Prostate gland (tissue), 2 donors: ENCODE results near the gene FAM111B. TPM values are rescaled to one million over a fixed set of nuclear protein-coding genes. Genes with fewer than 3 reads are reported as not detected.
"Not testable (repeated sequence)": the region's sequence is repeated elsewhere in the genome, so short reads cannot be mapped to it uniquely, and the experiment has no call there.

Experiments used
- DNase-seq: peaks from one replicate; pipeline ENCODE4 v3.0.0-alpha.2; 2019; ENCODE audit warnings: low spot score
- H3K27ac ChIP-seq, 2 donors: fragments of 200-600 bp; sonication (generic); 2 replicates each; pipeline ENCODE4 v1.5.1; 2017 to 2019
- H3K27me3 ChIP-seq: fragments of 200-600 bp; sonication (generic); replicated peaks from 2 replicates; pipeline ENCODE4 v1.5.1; 2019; ENCODE audit not compliant: insufficient read depth
- H3K36me3 ChIP-seq, 2 donors: fragments of 200-600 bp; sonication (generic); 1 replicate in 1 of 2; 2 replicates in 1 of 2; pipeline versions ENCODE4 v1.5.1 to v1.8.1; 2017 to 2019
- H3K4me1 ChIP-seq: fragments of 200-600 bp; sonication (generic); replicated peaks from 2 replicates; pipeline ENCODE4 v1.5.1; 2019
- H3K4me3 ChIP-seq, 2 donors: fragments of 200-600 bp; sonication (generic); 2 replicates each; pipeline ENCODE4 v1.5.1; 2017 to 2019
- H3K9me3 ChIP-seq: fragments of 200-600 bp; sonication (generic); 2 replicates; pipeline ENCODE4 v1.5.1; 2017
- CTCF ChIP-seq, 4 experiments: fragments of 200-600 bp in 2 of 4; fragments of 450-650 bp in 2 of 4; sonication (generic) in 2 of 4; IDR thresholded peaks; 1 replicate in 3 of 4; 2 replicates in 1 of 4; pipeline ENCODE4 v1.5.1; 2016 to 2019; ENCODE audit warnings: antibody characterized with exemption in 4 of 4, mild to moderate bottlenecking in 2 of 4, moderate library complexity in 2 of 4
- POLR2A ChIP-seq: fragments of 450-650 bp; IDR thresholded peaks from one replicate; pipeline ENCODE4 v1.6.1; 2016; ENCODE audit warnings: antibody characterized with exemption, mild to moderate bottlenecking
- POLR2AphosphoS5 ChIP-seq: sonication (generic); formaldehyde crosslinking; IDR thresholded peaks from one replicate; pipeline ENCODE4 v1.6.1; 2017; ENCODE audit warnings: antibody characterized with exemption
- WGBS: methylation state at CpG from one replicate; pipeline ENCODE4 v1.1.5; 2018; 5-methylcytosine and 5-hydroxymethylcytosine counted together
- intact Hi-C: fragments of 100-400 bp; cut with DNase I; formaldehyde crosslinking; loops from one replicate; pipeline ENCODE4 v1.14.2; 2022
- total RNA-seq, 2 donors: library from RNA; depleted of rRNA; stranded (reverse); fragments of >200 nt; gene quantifications; one replicate each; pipeline ENCODE4 v1.1.0, GENCODE V29; 2016

The FAM111B gene, protein sequence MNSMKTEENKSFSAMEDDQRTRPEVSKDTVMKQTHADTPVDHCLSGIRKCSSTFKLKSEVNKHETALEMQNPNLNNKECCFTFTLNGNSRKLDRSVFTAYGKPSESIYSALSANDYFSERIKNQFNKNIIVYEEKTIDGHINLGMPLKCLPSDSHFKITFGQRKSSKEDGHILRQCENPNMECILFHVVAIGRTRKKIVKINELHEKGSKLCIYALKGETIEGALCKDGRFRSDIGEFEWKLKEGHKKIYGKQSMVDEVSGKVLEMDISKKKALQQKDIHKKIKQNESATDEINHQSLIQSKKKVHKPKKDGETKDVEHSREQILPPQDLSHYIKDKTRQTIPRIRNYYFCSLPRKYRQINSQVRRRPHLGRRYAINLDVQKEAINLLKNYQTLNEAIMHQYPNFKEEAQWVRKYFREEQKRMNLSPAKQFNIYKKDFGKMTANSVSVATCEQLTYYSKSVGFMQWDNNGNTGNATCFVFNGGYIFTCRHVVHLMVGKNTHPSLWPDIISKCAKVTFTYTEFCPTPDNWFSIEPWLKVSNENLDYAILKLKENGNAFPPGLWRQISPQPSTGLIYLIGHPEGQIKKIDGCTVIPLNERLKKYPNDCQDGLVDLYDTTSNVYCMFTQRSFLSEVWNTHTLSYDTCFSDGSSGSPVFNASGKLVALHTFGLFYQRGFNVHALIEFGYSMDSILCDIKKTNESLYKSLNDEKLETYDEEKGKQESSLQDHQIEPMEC
- total RNA-seq = 1 to 10 TPM in 1 of 2 donors, under 1 TPM in 1; 0.62 to 1.4 TPM

DNA sequence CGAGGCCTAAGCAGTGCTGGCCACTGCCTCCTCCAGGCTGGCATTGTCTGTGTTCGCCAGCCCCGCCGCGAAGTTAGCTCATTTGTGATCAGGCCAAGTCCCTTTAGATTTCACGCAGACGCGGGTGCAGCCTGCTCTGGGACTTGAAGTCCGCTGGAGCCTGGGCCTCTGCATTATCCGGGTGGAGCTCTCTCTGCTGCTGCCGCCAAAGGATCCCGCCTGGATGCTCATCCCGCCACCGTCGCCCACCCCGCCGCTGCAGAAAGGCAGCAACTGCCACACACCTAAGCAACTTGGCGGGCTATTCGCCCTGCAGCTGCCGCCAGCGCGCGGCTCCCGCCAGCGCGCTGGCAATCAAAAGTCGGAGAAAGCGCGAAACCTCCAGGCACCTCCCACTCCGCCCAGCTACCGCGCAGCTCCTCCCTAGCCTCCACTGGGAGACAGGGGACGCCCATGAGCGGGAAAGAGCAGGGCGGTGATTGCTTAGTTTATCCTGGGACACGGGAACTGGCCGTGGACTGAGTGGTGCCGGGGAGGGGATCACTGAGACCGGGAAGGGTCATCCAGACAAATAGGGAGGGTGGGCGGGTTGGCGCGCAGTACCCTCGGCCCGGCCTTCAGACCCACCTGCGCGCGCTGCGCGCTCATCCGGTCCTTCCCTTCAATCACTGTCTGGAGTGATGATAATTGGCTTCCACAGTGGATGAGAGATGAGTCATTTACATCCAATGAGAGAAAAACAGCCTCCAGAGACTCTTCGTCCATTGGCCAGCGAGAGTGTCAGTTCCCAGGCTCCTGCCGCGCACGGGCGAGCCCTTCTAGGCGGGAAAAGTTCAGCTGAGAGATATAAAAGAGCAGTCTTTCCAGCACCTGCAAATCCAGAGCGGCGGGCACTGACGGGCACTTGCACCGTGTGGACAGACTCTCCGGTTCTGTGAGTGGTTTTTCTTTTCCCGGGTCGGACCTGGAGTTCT is at the start of gene FAM111B:
FAM111B (plus strand) TSS at position 875 of the 974 bp plus-strand sequence. CDS start 2,389 bp downstream, outside the sequence.
- DNase-seq = peak; percentile 93
- under 1% methylated on average over 64 of the region's 64 CpGs for WGBS
- peak within 1 kb of the TSS; percentile 40 to 44 for H3K4me3 ChIP-seq
- no peaks in the 10 kb centered on the region for H3K9me3 ChIP-seq
- H3K27ac ChIP-seq = peak within 1 kb of the TSS; percentile 67 to 76
- H3K27me3 ChIP-seq = no peaks in the 10 kb centered on the region
- H3K36me3 ChIP-seq = no peaks in the 10 kb centered on the region
- H3K4me1 ChIP-seq = peaks cover 5% of the 10 kb centered on the region
- intact Hi-C loops = no loop called here
- no peak for TF ChIP-seq POLR2A
- TF ChIP-seq POLR2AphosphoS5 = peak; percentile 69
- peak in 1 of 4 experiments; percentile 20 for TF ChIP-seq CTCF (IDR thresholded peaks at IDR 0.05)

GRCh38 chr11:59058120-59059033 is 48.7 kb upstream of the FAM111B start:
- Histone ChIP-seq H3K27ac (peak overlapping the region in 1 of 2 donors; percentile 8), H3K4me3 (peak overlapping the region; percentile 29 to 37)
- H3K4me1 ChIP-seq, H3K9me3 ChIP-seq, intact Hi-C loops, H3K27me3 ChIP-seq, H3K36me3 ChIP-seq: not testable (repeated sequence)
- peak; percentile 79 for DNase-seq
- 5% methylated on average over 27 of the region's 27 CpGs for WGBS
- peak; percentile 86 for TF ChIP-seq POLR2AphosphoS5
- TF ChIP-seq CTCF (IDR thresholded peaks at IDR 0.05) = peak; percentile 26 to 95 (median 90)

- WGBS = 43% methylated on average over 3 of the region's 3 CpGs
- H3K36me3 ChIP-seq, intact Hi-C loops: not testable (repeated sequence)
Observed at GRCh38 chr11:59060096-59060495, 46.9 kb upstream of the FAM111B start.

DNA sequence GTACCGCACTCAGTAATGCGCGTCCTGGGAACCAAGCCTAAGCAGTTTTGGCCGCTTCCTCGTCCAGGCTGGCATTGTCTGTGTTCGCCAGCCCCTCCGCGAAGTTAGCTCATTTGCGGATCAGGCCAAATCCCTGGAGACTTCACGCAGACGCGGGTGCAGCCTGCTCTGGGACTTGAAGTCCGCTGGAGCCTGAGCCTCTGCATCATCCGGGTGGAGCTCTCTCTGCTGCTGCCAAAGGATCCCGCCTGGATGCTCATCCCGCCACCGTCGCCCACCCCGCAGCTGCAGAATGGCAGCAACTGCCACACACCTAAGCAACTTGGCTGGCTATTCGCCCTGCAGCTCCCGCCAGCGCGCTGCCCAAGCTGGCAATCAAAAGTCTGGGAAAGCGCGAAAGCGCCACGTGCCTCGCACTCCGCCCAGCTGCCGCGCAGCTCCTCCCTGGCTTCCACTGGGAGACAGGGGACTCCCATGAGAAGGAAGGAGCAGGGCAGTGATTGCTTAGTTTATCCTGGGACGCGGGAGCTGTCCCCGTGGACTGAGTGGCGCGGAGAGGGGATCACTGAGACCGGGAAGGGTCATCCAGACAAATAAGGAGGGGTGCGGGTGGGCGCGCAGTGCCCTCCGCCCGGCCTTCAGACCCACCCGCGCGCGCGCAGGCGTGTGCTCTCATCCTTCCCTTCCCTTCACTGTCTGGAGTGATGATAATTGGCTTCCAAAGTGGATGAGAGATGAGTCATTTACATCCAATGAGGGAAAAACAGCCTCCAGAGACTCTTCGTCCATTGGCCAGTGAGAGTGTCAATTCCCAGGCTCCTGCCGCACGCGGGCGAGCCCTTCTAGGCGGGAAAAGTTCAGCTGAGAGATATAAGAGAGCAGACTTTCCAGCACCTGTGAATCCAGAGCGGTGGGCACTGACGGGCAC is 44.2 kb upstream of the FAM111B start:
- no peaks in the 10 kb centered on the region for H3K27me3 ChIP-seq
- TF ChIP-seq CTCF (IDR thresholded peaks at IDR 0.05) = no peak
- TF ChIP-seq POLR2A = no peak
- no peak for TF ChIP-seq POLR2AphosphoS5
- 38% methylated on average over 56 of the region's 56 CpGs for WGBS
- DNase-seq = no peak
- H3K36me3 ChIP-seq = no peaks in the 10 kb centered on the region
- H3K4me1 ChIP-seq = no peaks in the 10 kb centered on the region
- no peak overlapping the region for H3K4me3 ChIP-seq
- intact Hi-C loops = no loop called here
- no peaks in the 10 kb centered on the region for H3K9me3 ChIP-seq
- H3K27ac ChIP-seq = no peak overlapping the region

More at GRCh38 chr11:59060096-59060495, 46.9 kb upstream of the FAM111B start:
- not testable (repeated sequence) for H3K9me3 ChIP-seq, H3K27ac ChIP-seq, H3K4me3 ChIP-seq, H3K4me1 ChIP-seq, H3K27me3 ChIP-seq, DNase-seq

GRCh38 chr11:59063996-59064727 is 42.9 kb upstream of the FAM111B start:
- H3K4me1 ChIP-seq, H3K27ac ChIP-seq, H3K36me3 ChIP-seq, DNase-seq, intact Hi-C loops, H3K9me3 ChIP-seq, H3K4me3 ChIP-seq, H3K27me3 ChIP-seq: not testable (repeated sequence)
- 78% methylated on average over 14 of the region's 14 CpGs for WGBS
